Vagina (tissue), 2 donors: ENCODE data around the gene RNASE13.

Experiments
- CTCF ChIP-seq, 3 experiments: fragments of 450-650 bp in 2 of 3; fragments of 200-600 bp in 1 of 3; sonication (generic) in 1 of 3; IDR thresholded peaks; one replicate each; pipeline ENCODE4 v1.5.1; 2017 to 2019; ENCODE audit warnings: antibody characterized with exemption in 3 of 3, mild to moderate bottlenecking in 2 of 3, moderate library complexity in 2 of 3
- POLR2A ChIP-seq, 2 donors: fragments of 450-650 bp; IDR thresholded peaks; one replicate each; pipeline ENCODE4 v1.6.1; 2017; ENCODE audit warnings: antibody characterized with exemption in 2 of 2, mild to moderate bottlenecking in 2 of 2, moderate library complexity in 2 of 2

GRCh38 chr14:21038441-21039422, 4.1 kb upstream of the RNASE13 start:
- no peak for TF ChIP-seq POLR2A (IDR thresholded peaks at IDR 0.05)
- no peak for TF ChIP-seq CTCF (IDR thresholded peaks at IDR 0.05)
